K562 (cell line): ENCODE results near the gene ICA1. TPM values are rescaled to one million over a fixed set of nuclear protein-coding genes. Genes with fewer than 3 reads are reported as not detected.
A peak's percentile ranks its signal among the peaks of the same experiment; 100 is the strongest.

Experiments used
- ATAC-seq: fragments of 200-7000 bp; cut with Tn5 transposase; 3 replicates; pipeline ENCODE4 v1.9.1; 2020; ENCODE audit warnings: moderate library complexity
- BruUV-seq: library from RNA; stranded (reverse); fragments of 400-500 nt; replicated peaks from 2 replicates; lab custom pipeline; 2021; lab: Mats Ljungman, UMichigan
- CTCF ChIA-PET: fragments of 300-600 bp; formaldehyde crosslinking; extraction: SDS; loops from one replicate; lab custom pipeline; 2021; ENCODE audit warnings: low intra/inter-chr PET ratio; lab: Yijun Ruan, JAX
- POLR2A ChIA-PET: fragments of 300-600, 350-650 bp; sonication (Branson Sonifier 250); formaldehyde crosslinking; extraction: SDS; loops from one replicate; lab custom pipeline; 2021; ENCODE audit warnings: antibody characterized with exemption, inconsistent platforms; lab: Yijun Ruan, JAX
- DNase-seq, 4 experiments: peaks; one replicate each; pipeline versions ENCODE4 v3.0.0 to v3.0.0-alpha.2; 2011 to 2018; ENCODE audit warnings: low spot score in 3 of 4, mixed read lengths in 3 of 4; ENCODE audit errors: extremely low read depth in 1 of 4
- FAIRE-seq: peaks from 2 replicates; lab custom pipeline; 2011; peaks lifted over from hg19 to GRCh38; lab: Jason Lieb, UNC
- H2AFZ ChIP-seq: 2 replicates; pipeline ENCODE4 v1.6.0; 2011; ENCODE audit warnings: low read depth, low read length, control low read depth, inconsistent platforms
- H3K27ac ChIP-seq: fragments of 200-600 bp; 3 replicates; pipeline ENCODE4 v1.8.0; 2011; ENCODE audit warnings: low read depth, mild to moderate bottlenecking, control low read depth, inconsistent platforms, low read length, moderate library complexity, mixed read lengths; ENCODE audit errors: extremely low read depth
- H3K27me3 ChIP-seq, 2 experiments: fragments of 300-600 bp in 1 of 2; 2 replicates in 1 of 2; 3 replicates in 1 of 2; pipeline versions ENCODE4 v1.6.0 to v1.8.0; 2011; ENCODE audit warnings: inconsistent platforms in 2 of 2, low read length in 2 of 2, mild to moderate bottlenecking in 1 of 2, mixed read lengths in 1 of 2, moderate library complexity in 1 of 2; ENCODE audit not compliant: control insufficient read depth in 2 of 2, insufficient read depth in 2 of 2
- H3K36me3 ChIP-seq: fragments of 300-600 bp; 3 replicates; pipeline ENCODE4 v1.8.0; 2011; ENCODE audit warnings: mild to moderate bottlenecking, low read length, inconsistent platforms; ENCODE audit not compliant: control insufficient read depth, insufficient read depth
- H3K4me1 ChIP-seq, 2 experiments: fragments of 200-600 bp in 1 of 2; replicated peaks in 1 of 2; 2 replicates in 1 of 2; 3 replicates in 1 of 2; pipeline versions ENCODE4 v1.5.1 to v1.8.0; 2011; ENCODE audit warnings: inconsistent platforms in 2 of 2, low read length in 2 of 2, mild to moderate bottlenecking in 1 of 2, mixed read lengths in 1 of 2, moderate library complexity in 1 of 2; ENCODE audit not compliant: control insufficient read depth in 2 of 2, insufficient read depth in 2 of 2
- H3K4me2 ChIP-seq: 2 replicates; pipeline ENCODE4 v1.6.1; 2011; ENCODE audit warnings: low read length, control low read depth, inconsistent platforms, mixed read lengths; ENCODE audit not compliant: insufficient read depth
- H3K4me3 ChIP-seq: fragments of 200-600 bp; sonication (generic), shearing (Covaris generic); 2 replicates; pipeline ENCODE4 v1.5.1; 2016; ENCODE audit warnings: control low read depth, inconsistent platforms
- H3K79me2 ChIP-seq: fragments of 200-600 bp; 3 replicates; pipeline ENCODE4 v1.8.0; 2011; ENCODE audit warnings: low read length, inconsistent platforms; ENCODE audit not compliant: control insufficient read depth, insufficient read depth
- H3K9ac ChIP-seq, 2 experiments: 2 replicates each; pipeline versions ENCODE4 v1.6.0 to v1.6.1; 2011; ENCODE audit warnings: low read depth in 2 of 2, low read length in 2 of 2, control low read depth in 1 of 2, inconsistent platforms in 1 of 2, mild to moderate bottlenecking in 1 of 2, mixed read lengths in 1 of 2; ENCODE audit not compliant: insufficient read depth in 1 of 2
- H3K9me1 ChIP-seq: one replicate; pipeline ENCODE4 v1.6.0; 2011; ENCODE audit warnings: inconsistent platforms, mild to moderate bottlenecking, low read length, moderate library complexity; ENCODE audit not compliant: control insufficient read depth, insufficient read depth
- H3K9me3 ChIP-seq: replicated peaks from 2 replicates; pipeline ENCODE4 v1.5.1; 2011; ENCODE audit warnings: low read depth, low read length, inconsistent platforms; ENCODE audit not compliant: control insufficient read depth, insufficient read depth
- H4K20me1 ChIP-seq: replicated peaks from 2 replicates; pipeline ENCODE4 v1.6.1; 2011; ENCODE audit warnings: low read length, inconsistent platforms, mixed read lengths; ENCODE audit not compliant: control insufficient read depth, insufficient read depth
- ASH1L ChIP-seq: fragments of 450-650 bp; IDR thresholded peaks from 2 replicates; pipeline ENCODE4 v1.6.1; 2018; ENCODE audit warnings: borderline replicate concordance, mild to moderate bottlenecking, low read depth; ENCODE audit not compliant: partially characterized antibody
- DIDO1 ChIP-seq: fragments of 450-650 bp; IDR thresholded peaks from 2 replicates; pipeline ENCODE4 v1.6.1; 2016; ENCODE audit warnings: low read depth, missing biosample characterization, missing genetic modification characterization
- FUS ChIP-seq: fragments of 200-400 bp; formaldehyde crosslinking; optimal IDR thresholded peaks from 2 replicates; pipeline ENCODE3; 2017; ENCODE audit warnings: low read depth, low read length
- RAD21 ChIP-seq, 2 experiments: fragments of 250-450 bp in 1 of 2; fragments of 450-650 bp in 1 of 2; sonication (Bioruptor Pico) in 1 of 2; formaldehyde crosslinking in 1 of 2; IDR thresholded peaks in 1 of 2; conservative IDR thresholded peaks in 1 of 2; 2 replicates each; pipeline versions ENCODE4 v1.4.0 to v1.8.0; 2020 to 2022; ENCODE audit warnings: mild to moderate bottlenecking in 2 of 2, moderate library complexity in 1 of 2
- RBM34 ChIP-seq: fragments of 200-400 bp; formaldehyde crosslinking; IDR thresholded peaks from 2 replicates; pipeline ENCODE4 v1.6.1; 2018; ENCODE audit warnings: low read length, borderline replicate concordance; ENCODE audit not compliant: insufficient read depth
- WGBS: fragments of 100-300 bp; shearing (Covaris generic); methylation state at CpG from one replicate; pipeline ENCODE4 v1.1.6; 2016; ENCODE audit warnings: low coverage, mixed read lengths; ENCODE audit not compliant: insufficient coverage; ENCODE audit errors: missing lambda C conversion rate; 5-methylcytosine and 5-hydroxymethylcytosine counted together
- in situ Hi-C: fragments of 300-500 bp; cut with MboI; formaldehyde crosslinking; loops from 4 replicates; pipeline ENCODE4 v1.15.0; 2018; ENCODE audit warnings: inconsistent platforms, mixed read lengths
- intact Hi-C: fragments of 100-400 bp; cut with micrococcal nuclease; formaldehyde crosslinking; loops from 2 replicates; pipeline ENCODE4 v1.14.2; 2022
- polyA plus RNA-seq, 8 experiments: library from polyadenylated mRNA; depleted of rRNA in 4 of 8; stranded (reverse) in 5 of 8; unstranded in 3 of 8; fragments of >200 nt; fragmentation: Nextera tagmentation in 2 of 8; fragmentation: Illumina TruSeq in 1 of 8; extraction: Ambion mirVana in 2 of 8; extraction: Trizol in 1 of 8; gene quantifications; 2 replicates each; pipeline versions ENCODE4 v1.2.1 to v1.2.3, GENCODE V29; 2011 to 2014; ENCODE audit warnings: inconsistent platforms in 1 of 8, missing spikeins in 1 of 8
- total RNA-seq, 7 experiments: library from RNA; depleted of rRNA in 6 of 7; stranded (reverse); fragments of >200 nt in 6 of 7; fragmentation: Illumina TruSeq in 2 of 7; extraction: Trizol in 2 of 7; gene quantifications; 2 replicates each; pipeline versions ENCODE4 v1.2.1 to v1.2.3, GENCODE V29; 2011 to 2021; ENCODE audit warnings: low replicate concordance in 1 of 7
- TF ChIP-seq, protein P1 (sequence below): sonication (generic); formaldehyde crosslinking; IDR thresholded peaks from 2 replicates; pipeline ENCODE4 v1.8.1; 2023; ENCODE audit warnings: mild to moderate bottlenecking, missing genetic modification reagents
- TF ChIP-seq, protein P2 (sequence below): fragments of 450-650 bp; formaldehyde crosslinking; IDR thresholded peaks from 2 replicates; pipeline ENCODE4 v1.4.0; 2020; ENCODE audit warnings: mild to moderate bottlenecking, moderate library complexity
- TF ChIP-seq, protein P3 (sequence below): fragments of 250-450 bp; sonication (Bioruptor Pico); IDR thresholded peaks from 2 replicates; pipeline ENCODE4 v1.8.0; 2022; ENCODE audit warnings: moderate library complexity, mild to moderate bottlenecking, inconsistent platforms
- TF ChIP-seq, protein P4 (sequence below): fragments of 250-450 bp; sonication (Bioruptor Pico); IDR thresholded peaks from 2 replicates; pipeline ENCODE4 v1.5.1; 2021; ENCODE audit warnings: mild to moderate bottlenecking

Gene ICA1
- total and polyA plus RNA-seq, 9 of the 15 experiments (the other 6 are each of a cell fraction or from before 2014, with no cell fraction given), result 7.1 to 22.3 (median 16.4) TPM

DNA sequence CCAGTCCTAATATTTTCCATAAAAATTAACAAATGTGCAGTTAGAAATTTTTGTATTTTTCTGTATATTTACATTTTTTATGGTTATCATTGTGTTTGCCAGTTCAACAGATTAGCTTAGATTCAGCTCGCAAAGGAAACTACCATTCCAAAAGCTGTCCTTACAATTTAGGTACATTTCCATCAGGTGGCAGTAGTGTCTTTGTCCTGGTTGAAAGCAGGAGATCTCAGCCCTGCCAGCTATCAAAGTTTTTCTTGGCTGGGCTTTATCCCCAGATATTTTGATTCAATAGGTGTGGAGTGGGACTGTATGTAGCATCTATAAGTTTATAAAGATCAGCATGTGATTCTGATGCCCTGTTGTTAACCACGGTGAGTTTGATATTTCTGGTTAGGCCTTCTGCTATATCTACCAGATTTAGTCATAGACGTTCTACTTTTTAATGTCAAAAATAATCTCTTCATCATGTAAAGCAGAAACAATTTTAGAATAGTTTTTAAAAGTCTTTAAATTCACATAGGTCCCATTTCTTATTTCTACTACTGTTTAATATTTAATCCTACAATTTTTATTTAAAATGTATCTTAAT is 15.5 kb upstream of the ICA1 start:
- CTCF ChIA-PET, result interaction anchor here (1.9 kb wide), 1 partner anchor 88 kb away, joined by 13 read pairs; no protein-coding TSS in a partner anchor
- TF ChIP-seq RAD21 (CRISPR knock-in tag; conservative IDR thresholded peaks at IDR 0.05 in 1 of 2, IDR thresholded peaks at IDR 0.05 in 1 of 2) (peak; percentile 35 to 69; a peak in 3 of 4 replicates), DIDO1 (tag) (no peak), FUS (no peak), RBM34 (no peak), ASH1L (no peak)
- TF ChIP-seq, protein P1, sequence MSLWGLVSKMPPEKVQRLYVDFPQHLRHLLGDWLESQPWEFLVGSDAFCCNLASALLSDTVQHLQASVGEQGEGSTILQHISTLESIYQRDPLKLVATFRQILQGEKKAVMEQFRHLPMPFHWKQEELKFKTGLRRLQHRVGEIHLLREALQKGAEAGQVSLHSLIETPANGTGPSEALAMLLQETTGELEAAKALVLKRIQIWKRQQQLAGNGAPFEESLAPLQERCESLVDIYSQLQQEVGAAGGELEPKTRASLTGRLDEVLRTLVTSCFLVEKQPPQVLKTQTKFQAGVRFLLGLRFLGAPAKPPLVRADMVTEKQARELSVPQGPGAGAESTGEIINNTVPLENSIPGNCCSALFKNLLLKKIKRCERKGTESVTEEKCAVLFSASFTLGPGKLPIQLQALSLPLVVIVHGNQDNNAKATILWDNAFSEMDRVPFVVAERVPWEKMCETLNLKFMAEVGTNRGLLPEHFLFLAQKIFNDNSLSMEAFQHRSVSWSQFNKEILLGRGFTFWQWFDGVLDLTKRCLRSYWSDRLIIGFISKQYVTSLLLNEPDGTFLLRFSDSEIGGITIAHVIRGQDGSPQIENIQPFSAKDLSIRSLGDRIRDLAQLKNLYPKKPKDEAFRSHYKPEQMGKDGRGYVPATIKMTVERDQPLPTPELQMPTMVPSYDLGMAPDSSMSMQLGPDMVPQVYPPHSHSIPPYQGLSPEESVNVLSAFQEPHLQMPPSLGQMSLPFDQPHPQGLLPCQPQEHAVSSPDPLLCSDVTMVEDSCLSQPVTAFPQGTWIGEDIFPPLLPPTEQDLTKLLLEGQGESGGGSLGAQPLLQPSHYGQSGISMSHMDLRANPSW (CRISPR knock-in tag), result no peak
- TF ChIP-seq, protein P2, sequence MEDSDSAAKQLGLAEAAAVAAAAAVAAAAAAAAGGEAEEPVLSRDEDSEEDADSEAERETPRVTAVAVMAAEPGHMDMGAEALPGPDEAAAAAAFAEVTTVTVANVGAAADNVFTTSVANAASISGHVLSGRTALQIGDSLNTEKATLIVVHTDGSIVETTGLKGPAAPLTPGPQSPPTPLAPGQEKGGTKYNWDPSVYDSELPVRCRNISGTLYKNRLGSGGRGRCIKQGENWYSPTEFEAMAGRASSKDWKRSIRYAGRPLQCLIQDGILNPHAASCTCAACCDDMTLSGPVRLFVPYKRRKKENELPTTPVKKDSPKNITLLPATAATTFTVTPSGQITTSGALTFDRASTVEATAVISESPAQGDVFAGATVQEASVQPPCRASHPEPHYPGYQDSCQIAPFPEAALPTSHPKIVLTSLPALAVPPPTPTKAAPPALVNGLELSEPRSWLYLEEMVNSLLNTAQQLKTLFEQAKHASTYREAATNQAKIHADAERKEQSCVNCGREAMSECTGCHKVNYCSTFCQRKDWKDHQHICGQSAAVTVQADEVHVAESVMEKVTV (CRISPR knock-in tag), result 0 out of 2 replicates have a peak, but pooled peaks have one; percentile 15
- TF ChIP-seq, protein P3, sequence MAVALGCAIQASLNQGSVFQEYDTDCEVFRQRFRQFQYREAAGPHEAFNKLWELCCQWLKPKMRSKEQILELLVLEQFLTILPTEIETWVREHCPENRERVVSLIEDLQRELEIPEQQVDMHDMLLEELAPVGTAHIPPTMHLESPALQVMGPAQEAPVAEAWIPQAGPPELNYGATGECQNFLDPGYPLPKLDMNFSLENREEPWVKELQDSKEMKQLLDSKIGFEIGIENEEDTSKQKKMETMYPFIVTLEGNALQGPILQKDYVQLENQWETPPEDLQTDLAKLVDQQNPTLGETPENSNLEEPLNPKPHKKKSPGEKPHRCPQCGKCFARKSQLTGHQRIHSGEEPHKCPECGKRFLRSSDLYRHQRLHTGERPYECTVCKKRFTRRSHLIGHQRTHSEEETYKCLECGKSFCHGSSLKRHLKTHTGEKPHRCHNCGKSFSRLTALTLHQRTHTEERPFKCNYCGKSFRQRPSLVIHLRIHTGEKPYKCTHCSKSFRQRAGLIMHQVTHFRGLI, result peak; percentile 87; the same call in 1 of the 2 replicates
- TF ChIP-seq, protein P4, sequence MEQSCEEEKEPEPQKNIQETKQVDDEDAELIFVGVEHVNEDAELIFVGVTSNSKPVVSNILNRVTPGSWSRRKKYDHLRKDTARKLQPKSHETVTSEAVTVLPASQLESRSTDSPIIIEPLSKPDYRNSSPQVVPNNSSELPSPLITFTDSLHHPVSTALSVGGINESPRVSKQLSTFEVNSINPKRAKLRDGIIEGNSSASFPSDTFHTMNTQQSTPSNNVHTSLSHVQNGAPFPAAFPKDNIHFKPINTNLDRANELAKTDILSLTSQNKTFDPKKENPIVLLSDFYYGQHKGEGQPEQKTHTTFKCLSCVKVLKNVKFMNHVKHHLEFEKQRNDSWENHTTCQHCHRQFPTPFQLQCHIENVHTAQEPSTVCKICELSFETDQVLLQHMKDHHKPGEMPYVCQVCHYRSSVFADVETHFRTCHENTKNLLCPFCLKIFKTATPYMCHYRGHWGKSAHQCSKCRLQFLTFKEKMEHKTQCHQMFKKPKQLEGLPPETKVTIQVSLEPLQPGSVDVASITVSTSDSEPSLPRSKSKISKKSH (CRISPR knock-in tag), result no peak

More for the DNA sequence above, 15.5 kb upstream of the ICA1 start:
- no peaks in the 10 kb centered on the region; a peak in 1 of 5 replicates for H3K4me1 ChIP-seq
- intact Hi-C loops, result loop anchor here (1.0 kb wide), 1 partner anchor 88 kb away; no protein-coding TSS in a partner anchor
- H3K9me1 ChIP-seq, result no peaks in the 10 kb centered on the region
- in situ Hi-C loops, result loop anchor here (25.0 kb wide), 1 partner anchor 1315 kb away; no protein-coding TSS in a partner anchor
- BruUV-seq, result no TSS peak
- no peaks in the 10 kb centered on the region for H3K27me3 ChIP-seq
- DNase-seq, result peak in 2 of 4 experiments; percentile 42 to 44
- no peak overlapping the region for H3K4me2 ChIP-seq
- no peak overlapping the region for H3K4me3 ChIP-seq
- no peak overlapping the region for H2AFZ ChIP-seq
- no peaks in the 10 kb centered on the region for H3K36me3 ChIP-seq
- H3K9ac ChIP-seq, result no peak overlapping the region
- peak; percentile 84 for ATAC-seq
- POLR2A ChIA-PET, result interaction anchor here (0.6 to 0.8 kb wide), 3 partner anchors 14 to 354 kb away, joined by 3 read pairs; no protein-coding TSS in a partner anchor
- FAIRE-seq, result peak; percentile 75
- H3K27ac ChIP-seq, result no peak overlapping the region
- no peaks in the 10 kb centered on the region for H3K9me3 ChIP-seq
- no peaks in the 10 kb centered on the region for H4K20me1 ChIP-seq
- no peaks in the 10 kb centered on the region for H3K79me2 ChIP-seq
- WGBS, result 55% methylated on average over 3 of the region's 3 CpGs
